H1 (cell line): ENCODE results near the gene PLEKHG1. TPM values are rescaled to one million over a fixed set of nuclear protein-coding genes. Genes with fewer than 3 reads are reported as not detected.

Source experiments
- CTCF ChIA-PET: fragments of 300-600 bp; sonication (Branson Sonifier 250); formaldehyde crosslinking; loops from one replicate; lab custom pipeline; 2021; ENCODE audit not compliant: partially characterized antibody; lab: Charles Lee
- POLR2A ChIA-PET: fragments of 300-600 bp; sonication (Branson Sonifier 250); formaldehyde crosslinking; loops from one replicate; lab custom pipeline; 2021; ENCODE audit warnings: inconsistent platforms; ENCODE audit not compliant: partially characterized antibody; lab: Charles Lee
- DNase-seq, 2 experiments: peaks; one replicate each; pipeline versions ENCODE4 v3.0.0 to v3.0.0-alpha.2; 2010 to 2022; ENCODE audit warnings: low spot score in 2 of 2, low read depth in 1 of 2, mixed read lengths in 1 of 2
- FAIRE-seq: peaks from 2 replicates; lab custom pipeline; 2011; peaks lifted over from hg19 to GRCh38; lab: Jason Lieb, UNC
- H2AFZ ChIP-seq: 2 replicates; pipeline ENCODE4 v1.8.1; 2012; ENCODE audit warnings: low read length, inconsistent platforms
- H2AK5ac ChIP-seq: 2 replicates; pipeline ENCODE4 v1.6.1; 2013; ENCODE audit warnings: low read depth, low read length
- H2BK120ac ChIP-seq: replicated peaks from 2 replicates; pipeline ENCODE3; 2013; ENCODE audit warnings: low read depth, low read length, inconsistent platforms
- H2BK12ac ChIP-seq: 2 replicates; pipeline ENCODE4 v1.6.1; 2013; ENCODE audit warnings: low read depth, low read length
- H2BK15ac ChIP-seq: 2 replicates; pipeline ENCODE4 v1.6.1; 2013; ENCODE audit warnings: low read length
- H2BK20ac ChIP-seq: 2 replicates; pipeline ENCODE4 v1.6.1; 2013; ENCODE audit warnings: low read length
- H2BK5ac ChIP-seq: 2 replicates; pipeline ENCODE4 v1.6.1; 2013; ENCODE audit warnings: low read depth, low read length
- H3K14ac ChIP-seq: 2 replicates; pipeline ENCODE4 v1.6.1; 2013; ENCODE audit warnings: inconsistent platforms; ENCODE audit not compliant: insufficient read length
- H3K18ac ChIP-seq: 2 replicates; pipeline ENCODE4 v1.6.1; 2013; ENCODE audit warnings: low read length; ENCODE audit errors: extremely low read depth
- H3K23ac ChIP-seq: 2 replicates; pipeline ENCODE4 v1.6.1; 2013; ENCODE audit warnings: inconsistent platforms; ENCODE audit not compliant: insufficient read length
- H3K23me2 ChIP-seq: 2 replicates; pipeline ENCODE4 v1.6.1; 2013; ENCODE audit warnings: low read depth, low read length
- H3K27ac ChIP-seq: 2 replicates; pipeline ENCODE4 v1.6.1; 2011; ENCODE audit warnings: low read depth, low read length, inconsistent platforms
- H3K27me3 ChIP-seq, 4 experiments: replicated peaks in 1 of 4; 1 replicate in 1 of 4; 2 replicates in 3 of 4; pipeline versions ENCODE4 v1.6.1 to v1.8.1; 2011 to 2013; ENCODE audit warnings: low read length in 3 of 4, mild to moderate bottlenecking in 3 of 4, inconsistent platforms in 2 of 4, mixed read lengths in 2 of 4, moderate library complexity in 1 of 4; ENCODE audit not compliant: control insufficient read depth in 3 of 4, insufficient read depth in 3 of 4; ENCODE audit errors: extremely low read depth in 1 of 4
- H3K36me3 ChIP-seq, 4 experiments: 2 replicates each; pipeline versions ENCODE4 v1.6.1 to v1.8.1; 2011 to 2013; ENCODE audit warnings: mild to moderate bottlenecking in 4 of 4, low read length in 3 of 4, moderate library complexity in 2 of 4, control low read depth in 1 of 4, inconsistent platforms in 1 of 4; ENCODE audit not compliant: insufficient read depth in 4 of 4, control insufficient read depth in 2 of 4
- H3K4ac ChIP-seq: replicated peaks from 2 replicates; pipeline ENCODE3; 2013; ENCODE audit warnings: low read length, low read depth, mixed read lengths, inconsistent platforms; ENCODE audit not compliant: insufficient read length
- H3K4me1 ChIP-seq, 4 experiments: replicated peaks in 1 of 4; 1 replicate in 1 of 4; 2 replicates in 3 of 4; pipeline versions ENCODE4 v1.6.1 to v1.8.1; 2011 to 2013; ENCODE audit warnings: low read length in 3 of 4, inconsistent platforms in 2 of 4, mixed read lengths in 1 of 4; ENCODE audit not compliant: insufficient read depth in 4 of 4, control insufficient read depth in 3 of 4
- H3K4me2 ChIP-seq, 2 experiments: 2 replicates each; pipeline versions ENCODE4 v1.6.1 to v1.8.1; 2011 to 2013; ENCODE audit warnings: low read depth in 2 of 2, low read length in 2 of 2, control low read depth in 1 of 2, inconsistent platforms in 1 of 2, mild to moderate bottlenecking in 1 of 2; ENCODE audit not compliant: insufficient read depth in 1 of 2
- H3K4me3 ChIP-seq, 4 experiments: fragments of 200-600, 300-600 bp in 1 of 4; sonication (generic), shearing (Covaris generic), sonication (Bioruptor Twin) in 1 of 4; 2 replicates each; pipeline versions ENCODE4 v1.5.1 to v1.8.1; 2011 to 2016; ENCODE audit warnings: low read length in 4 of 4, low read depth in 3 of 4, control low read depth in 2 of 4, inconsistent platforms in 2 of 4, mild to moderate bottlenecking in 2 of 4, mixed read lengths in 1 of 4, moderate library complexity in 1 of 4; ENCODE audit not compliant: insufficient read depth in 2 of 4; ENCODE audit errors: extremely low read depth in 1 of 4
- H3K56ac ChIP-seq: replicated peaks from 2 replicates; pipeline ENCODE3; 2013; ENCODE audit warnings: low read depth, mild to moderate bottlenecking, mixed read lengths, low read length, inconsistent platforms; ENCODE audit not compliant: insufficient read length
- H3K79me1 ChIP-seq: 2 replicates; pipeline ENCODE4 v1.6.1; 2013; ENCODE audit warnings: low read depth, low read length, control low read depth
- H3K79me2 ChIP-seq, 2 experiments: 2 replicates each; pipeline versions ENCODE4 v1.6.1 to v1.8.1; 2012 to 2013; ENCODE audit warnings: low read length in 2 of 2, mild to moderate bottlenecking in 2 of 2, inconsistent platforms in 1 of 2; ENCODE audit not compliant: insufficient read depth in 2 of 2, control insufficient read depth in 1 of 2
- H3K9ac ChIP-seq, 4 experiments: replicated peaks in 1 of 4; 1 replicate in 1 of 4; 2 replicates in 3 of 4; pipeline versions ENCODE4 v1.6.1 to v1.8.1; 2011 to 2013; ENCODE audit warnings: low read depth in 3 of 4, low read length in 3 of 4, control low read depth in 2 of 4, mild to moderate bottlenecking in 2 of 4, moderate library complexity in 2 of 4, inconsistent platforms in 1 of 4; ENCODE audit errors: extremely low read depth in 1 of 4
- H3K9me3 ChIP-seq, 2 experiments: 2 replicates each; pipeline versions ENCODE4 v1.6.1 to v1.8.1; 2012 to 2013; ENCODE audit warnings: mild to moderate bottlenecking in 2 of 2, moderate library complexity in 2 of 2, control low read depth in 1 of 2, inconsistent platforms in 1 of 2, low read depth in 1 of 2, low read length in 1 of 2, mixed read lengths in 1 of 2; ENCODE audit not compliant: insufficient read depth in 2 of 2
- H4K20me1 ChIP-seq, 2 experiments: replicated peaks in 1 of 2; 2 replicates each; pipeline versions ENCODE3 to v1.8.1; 2011 to 2013; ENCODE audit warnings: inconsistent platforms in 2 of 2, low read length in 2 of 2, mild to moderate bottlenecking in 1 of 2; ENCODE audit not compliant: insufficient read depth in 2 of 2, control insufficient read depth in 1 of 2
- H4K5ac ChIP-seq: 2 replicates; pipeline ENCODE4 v1.6.1; 2013; ENCODE audit warnings: low read length, low read depth, mixed read lengths, inconsistent platforms; ENCODE audit not compliant: insufficient read length
- H4K8ac ChIP-seq: 2 replicates; pipeline ENCODE4 v1.8.0; 2013; ENCODE audit warnings: mild to moderate bottlenecking, moderate library complexity, low read length, inconsistent platforms; ENCODE audit not compliant: insufficient read depth; ENCODE audit errors: extremely low read depth
- H4K91ac ChIP-seq: replicated peaks from 2 replicates; pipeline ENCODE3; 2013; ENCODE audit warnings: low read length, mixed read lengths, inconsistent platforms; ENCODE audit not compliant: insufficient read length
- ASH2L ChIP-seq: fragments of 200-600, 300-600 bp; sonication (generic); IDR thresholded peaks from one replicate; pipeline ENCODE4 v1.7.1; 2017; ENCODE audit warnings: low read length
- GABPA ChIP-seq: IDR thresholded peaks from 2 replicates; pipeline ENCODE4 v1.6.1; 2011; ENCODE audit warnings: mild to moderate bottlenecking, low read length, moderate library complexity, borderline replicate concordance; ENCODE audit not compliant: insufficient read depth
- HDAC2 ChIP-seq, 2 experiments: fragments of 300-600 bp in 1 of 2; sonication (generic) in 1 of 2; IDR thresholded peaks; 2 replicates each; pipeline ENCODE4 v1.6.1; 2011 to 2012; ENCODE audit warnings: low read depth in 2 of 2, low read length in 2 of 2, mild to moderate bottlenecking in 2 of 2, moderate library complexity in 2 of 2, borderline replicate concordance in 1 of 2, inconsistent platforms in 1 of 2
- JUND ChIP-seq: IDR thresholded peaks from 2 replicates; pipeline ENCODE4 v1.6.1; 2011; ENCODE audit warnings: mild to moderate bottlenecking, improper control_type of control experiment, low read length
- KDM4A ChIP-seq: IDR thresholded peaks from one replicate; pipeline ENCODE4 v1.7.1; 2012; ENCODE audit warnings: low read depth, mild to moderate bottlenecking, moderate library complexity, low read length, inconsistent platforms; ENCODE audit not compliant: severe bottlenecking
- NANOG ChIP-seq: IDR thresholded peaks from 2 replicates; pipeline ENCODE4 v1.6.1; 2011; ENCODE audit warnings: low read length, low read depth, mild to moderate bottlenecking, inconsistent platforms; ENCODE audit not compliant: insufficient read depth, poor library complexity, severe bottlenecking
- SUZ12 ChIP-seq: fragments of 200-600 bp; sonication (generic); IDR thresholded peaks from 2 replicates; pipeline ENCODE4 v1.6.1; 2012; ENCODE audit warnings: mild to moderate bottlenecking, inconsistent platforms, low read length, moderate library complexity, mixed read lengths
- TAF1 ChIP-seq: IDR thresholded peaks from 2 replicates; pipeline ENCODE4 v1.6.1; 2011; ENCODE audit warnings: mild to moderate bottlenecking, low read depth, low read length
- TAF7 ChIP-seq: optimal IDR thresholded peaks from 2 replicates; pipeline ENCODE3; 2011; ENCODE audit warnings: low read depth, mild to moderate bottlenecking, inconsistent platforms, low read length, moderate library complexity, borderline replicate concordance
- WGBS, 2 experiments: shearing (Covaris generic) in 1 of 2; methylation state at CpG; one replicate each; pipeline versions ENCODE4 v1.1.6 to v1.1.7; 2013 to 2015; ENCODE audit warnings: low lambda C conversion rate in 2 of 2, mixed read lengths in 2 of 2, inconsistent platforms in 1 of 2, low coverage in 1 of 2, missing lambda C conversion rate in 1 of 2; ENCODE audit not compliant: insufficient replicate concordance in 2 of 2, insufficient coverage in 1 of 2, insufficient read length in 1 of 2; ENCODE audit errors: extremely low coverage in 1 of 2, missing lambda C conversion rate in 1 of 2; 5-methylcytosine and 5-hydroxymethylcytosine counted together
- polyA plus RNA-seq, 7 experiments: library from polyadenylated mRNA; depleted of rRNA in 3 of 7; stranded (reverse) in 5 of 7; unstranded in 2 of 7; fragments of >200 nt in 5 of 7; fragments of 200-250 nt in 2 of 7; gene quantifications; 1 replicate in 5 of 7; 2 replicates in 1 of 7; 4 replicates in 1 of 7; pipeline versions ENCODE4 v1.2.1 to v1.2.3, GENCODE V29; 2011 to 2013; ENCODE audit warnings: missing spikeins in 2 of 7, mixed read lengths in 2 of 7
- total RNA-seq: library from RNA; stranded (reverse); fragmentation: NEBNext Ultra II Directional; extraction: Animal tissue kit (Norgen Biotek cat#: 25700); gene quantifications from 2 replicates; pipeline ENCODE4 v1.2.1, GENCODE V29; 2021
- TF ChIP-seq, protein P1 (sequence below): IDR thresholded peaks from 2 replicates; pipeline ENCODE4 v1.6.1; 2012; ENCODE audit warnings: low read length, inconsistent platforms

PLEKHG1 gene
- total and polyA plus RNA-seq, 2 of the 8 experiments (the other 6 are each of a cell fraction or from before 2014, with no cell fraction given), result 0.94 to 2.2 TPM

DNA sequence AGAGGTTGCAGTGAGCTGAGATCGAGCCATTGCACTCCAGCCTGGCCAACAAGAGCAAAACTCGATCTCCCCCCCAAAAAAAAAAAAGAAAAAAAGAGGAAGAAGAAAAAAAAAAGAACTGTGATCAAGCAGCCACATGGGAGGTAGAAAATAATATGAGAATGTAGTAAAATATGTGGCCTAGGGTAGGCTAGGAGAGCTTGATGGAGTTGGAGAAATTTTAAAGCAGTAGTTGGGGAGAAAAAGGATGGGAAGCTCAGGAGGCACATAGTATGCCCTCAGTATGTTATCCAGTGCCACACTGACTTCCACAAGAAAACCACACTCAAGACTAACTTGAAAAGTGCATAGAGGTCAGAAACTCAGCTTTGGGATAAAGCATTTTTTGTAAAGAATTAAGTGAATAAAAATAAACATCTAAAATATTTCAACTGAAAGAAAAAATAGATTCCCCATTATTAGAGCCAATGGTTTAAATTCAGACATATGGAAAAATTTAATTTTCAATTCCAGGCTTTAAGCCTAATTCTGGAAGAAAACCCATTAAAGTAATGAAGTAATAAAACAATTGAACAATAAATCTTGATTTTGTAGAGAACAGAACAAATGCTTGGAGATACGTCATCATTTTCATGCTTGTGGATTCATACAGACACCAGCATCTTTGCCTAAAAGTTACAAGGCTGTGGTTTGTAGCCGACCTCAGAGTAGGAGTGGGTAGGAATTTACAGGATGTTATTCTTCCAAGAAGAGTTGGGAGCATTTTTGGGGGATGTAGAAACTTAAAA, 34.7 kb downstream of the PLEKHG1 start:
- POLR2A ChIA-PET, result no interaction called here
- Histone ChIP-seq H3K27ac (no peak overlapping the region), H3K18ac (no peak overlapping the region), H2BK20ac (no peak overlapping the region), H3K9ac (no peak overlapping the region), H2BK120ac (no peak overlapping the region), H4K20me1 (no peaks in the 10 kb centered on the region), H4K91ac (no peak overlapping the region), H2BK12ac (no peak overlapping the region), H3K9me3 (no peaks in the 10 kb centered on the region), H2BK5ac (no peak overlapping the region), H4K5ac (no peak overlapping the region), H2AFZ (no peak overlapping the region), H3K14ac (no peak overlapping the region), H3K79me1 (no peaks in the 10 kb centered on the region), H3K23ac (no peak overlapping the region), H3K56ac (no peak overlapping the region), H3K4me2 (no peak overlapping the region), H3K27me3 (no peaks in the 10 kb centered on the region), H3K4me1 (no peaks in the 10 kb centered on the region), H3K4ac (no peak overlapping the region), H2AK5ac (no peak overlapping the region), H2BK15ac (no peak overlapping the region), H3K23me2 (no peaks in the 10 kb centered on the region), H3K79me2 (no peaks in the 10 kb centered on the region), H4K8ac (no peak overlapping the region), H3K36me3 (no peaks in the 10 kb centered on the region; a peak in 1 of 8 replicates), H3K4me3 (no peak overlapping the region)
- CTCF ChIA-PET, result interaction anchor here (0.9 to 1.5 kb wide), 3 partner anchors 19 to 88 kb away, joined by 3 to 7 read pairs (median 5); no protein-coding TSS in a partner anchor
- DNase-seq, result no peak
- no peak for FAIRE-seq
- WGBS, 2 experiments, result 80% methylated on average over 4 of the region's 4 CpGs; no CpG with 5 or more reads in 1 of the 2 experiments
- TF ChIP-seq KDM4A (no peak), ASH2L (no peak), GABPA (no peak), HDAC2 (IDR thresholded peaks at IDR 0.05; ENCODE audit: borderline replicate concordance in 1 of 2, low read depth in 2 of 2, low read length in 2 of 2) (no peak), JUND (no peak), TAF7 (no peak), NANOG (no peak), TAF1 (no peak), SUZ12 (no peak)
- TF ChIP-seq, protein P1, sequence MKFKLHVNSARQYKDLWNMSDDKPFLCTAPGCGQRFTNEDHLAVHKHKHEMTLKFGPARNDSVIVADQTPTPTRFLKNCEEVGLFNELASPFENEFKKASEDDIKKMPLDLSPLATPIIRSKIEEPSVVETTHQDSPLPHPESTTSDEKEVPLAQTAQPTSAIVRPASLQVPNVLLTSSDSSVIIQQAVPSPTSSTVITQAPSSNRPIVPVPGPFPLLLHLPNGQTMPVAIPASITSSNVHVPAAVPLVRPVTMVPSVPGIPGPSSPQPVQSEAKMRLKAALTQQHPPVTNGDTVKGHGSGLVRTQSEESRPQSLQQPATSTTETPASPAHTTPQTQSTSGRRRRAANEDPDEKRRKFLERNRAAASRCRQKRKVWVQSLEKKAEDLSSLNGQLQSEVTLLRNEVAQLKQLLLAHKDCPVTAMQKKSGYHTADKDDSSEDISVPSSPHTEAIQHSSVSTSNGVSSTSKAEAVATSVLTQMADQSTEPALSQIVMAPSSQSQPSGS, result no peak
